HL-60 (cell line): ENCODE measurements around the gene MGAT5.

ENCODE experiments used
- DNase-seq, 2 experiments: peaks; one replicate each; pipeline ENCODE4 v3.0.0-alpha.2; 2010 to 2020; ENCODE audit warnings: low read depth in 1 of 2, low spot score in 1 of 2
- H3K27ac ChIP-seq: fragments of 250-450 bp; sonication (Bioruptor Pico); replicated peaks from 2 replicates; pipeline ENCODE4 v1.5.1; 2020; ENCODE audit warnings: mild to moderate bottlenecking, moderate library complexity
- H3K27me3 ChIP-seq: fragments of 250-450 bp; sonication (Bioruptor Pico); 2 replicates; pipeline ENCODE4 v1.5.1; 2021; ENCODE audit warnings: mild to moderate bottlenecking, moderate library complexity; ENCODE audit not compliant: insufficient read depth, poor library complexity, severe bottlenecking
- H3K4me3 ChIP-seq: replicated peaks from 2 replicates; pipeline ENCODE4 v1.5.1; 2011; ENCODE audit warnings: mild to moderate bottlenecking, control low read depth, low read length; ENCODE audit not compliant: insufficient read depth
- GABPA ChIP-seq: IDR thresholded peaks from 2 replicates; pipeline ENCODE4 v1.6.1; 2012; ENCODE audit warnings: low read depth
- POLR2AphosphoS5 ChIP-seq: IDR thresholded peaks from 2 replicates; pipeline ENCODE4 v1.6.1; 2012; ENCODE audit warnings: low read depth
- SPI1 ChIP-seq: IDR thresholded peaks from 2 replicates; pipeline ENCODE4 v1.6.1; 2012; ENCODE audit warnings: low read depth, mild to moderate bottlenecking, borderline replicate concordance
- TF ChIP-seq, protein P1 (sequence below): IDR thresholded peaks from one replicate; pipeline ENCODE4 v1.5.1; 2011; ENCODE audit warnings: low read length, control low read depth, inconsistent platforms; ENCODE audit not compliant: insufficient read depth
- TF ChIP-seq, protein P2 (sequence below): IDR thresholded peaks from 2 replicates; pipeline ENCODE4 v1.6.1; 2012; ENCODE audit warnings: low read depth; ENCODE audit not compliant: insufficient replicate concordance

MGAT5 gene

DNA sequence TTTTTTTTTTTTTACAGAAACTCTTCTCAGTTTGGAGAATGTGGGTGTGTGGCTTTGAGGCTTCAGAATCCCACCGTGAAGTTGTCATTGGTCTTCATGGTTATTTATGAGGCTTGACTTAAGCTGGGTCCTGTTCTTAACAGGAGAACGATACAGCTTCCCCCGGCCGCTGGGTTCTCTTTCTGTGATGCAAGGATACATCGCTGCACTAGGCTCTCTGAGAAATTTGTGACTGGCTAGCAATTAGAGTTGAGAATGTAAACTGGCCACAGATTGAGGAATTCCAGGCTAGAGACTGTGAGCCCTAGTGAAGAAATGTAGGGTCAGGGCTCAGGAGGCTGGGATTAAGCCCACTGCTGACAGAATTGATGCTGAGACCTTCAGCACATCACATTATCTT is 29.8 kb downstream of the MGAT5 start:
- no peaks in the 10 kb centered on the region for H3K27me3 ChIP-seq
- no peak overlapping the region for H3K27ac ChIP-seq
- no peak for DNase-seq
- TF ChIP-seq, protein P1, sequence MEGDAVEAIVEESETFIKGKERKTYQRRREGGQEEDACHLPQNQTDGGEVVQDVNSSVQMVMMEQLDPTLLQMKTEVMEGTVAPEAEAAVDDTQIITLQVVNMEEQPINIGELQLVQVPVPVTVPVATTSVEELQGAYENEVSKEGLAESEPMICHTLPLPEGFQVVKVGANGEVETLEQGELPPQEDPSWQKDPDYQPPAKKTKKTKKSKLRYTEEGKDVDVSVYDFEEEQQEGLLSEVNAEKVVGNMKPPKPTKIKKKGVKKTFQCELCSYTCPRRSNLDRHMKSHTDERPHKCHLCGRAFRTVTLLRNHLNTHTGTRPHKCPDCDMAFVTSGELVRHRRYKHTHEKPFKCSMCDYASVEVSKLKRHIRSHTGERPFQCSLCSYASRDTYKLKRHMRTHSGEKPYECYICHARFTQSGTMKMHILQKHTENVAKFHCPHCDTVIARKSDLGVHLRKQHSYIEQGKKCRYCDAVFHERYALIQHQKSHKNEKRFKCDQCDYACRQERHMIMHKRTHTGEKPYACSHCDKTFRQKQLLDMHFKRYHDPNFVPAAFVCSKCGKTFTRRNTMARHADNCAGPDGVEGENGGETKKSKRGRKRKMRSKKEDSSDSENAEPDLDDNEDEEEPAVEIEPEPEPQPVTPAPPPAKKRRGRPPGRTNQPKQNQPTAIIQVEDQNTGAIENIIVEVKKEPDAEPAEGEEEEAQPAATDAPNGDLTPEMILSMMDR = no peak
- no peak for TF ChIP-seq GABPA
- no peak for TF ChIP-seq SPI1
- no peak for TF ChIP-seq POLR2AphosphoS5
- TF ChIP-seq, protein P2, sequence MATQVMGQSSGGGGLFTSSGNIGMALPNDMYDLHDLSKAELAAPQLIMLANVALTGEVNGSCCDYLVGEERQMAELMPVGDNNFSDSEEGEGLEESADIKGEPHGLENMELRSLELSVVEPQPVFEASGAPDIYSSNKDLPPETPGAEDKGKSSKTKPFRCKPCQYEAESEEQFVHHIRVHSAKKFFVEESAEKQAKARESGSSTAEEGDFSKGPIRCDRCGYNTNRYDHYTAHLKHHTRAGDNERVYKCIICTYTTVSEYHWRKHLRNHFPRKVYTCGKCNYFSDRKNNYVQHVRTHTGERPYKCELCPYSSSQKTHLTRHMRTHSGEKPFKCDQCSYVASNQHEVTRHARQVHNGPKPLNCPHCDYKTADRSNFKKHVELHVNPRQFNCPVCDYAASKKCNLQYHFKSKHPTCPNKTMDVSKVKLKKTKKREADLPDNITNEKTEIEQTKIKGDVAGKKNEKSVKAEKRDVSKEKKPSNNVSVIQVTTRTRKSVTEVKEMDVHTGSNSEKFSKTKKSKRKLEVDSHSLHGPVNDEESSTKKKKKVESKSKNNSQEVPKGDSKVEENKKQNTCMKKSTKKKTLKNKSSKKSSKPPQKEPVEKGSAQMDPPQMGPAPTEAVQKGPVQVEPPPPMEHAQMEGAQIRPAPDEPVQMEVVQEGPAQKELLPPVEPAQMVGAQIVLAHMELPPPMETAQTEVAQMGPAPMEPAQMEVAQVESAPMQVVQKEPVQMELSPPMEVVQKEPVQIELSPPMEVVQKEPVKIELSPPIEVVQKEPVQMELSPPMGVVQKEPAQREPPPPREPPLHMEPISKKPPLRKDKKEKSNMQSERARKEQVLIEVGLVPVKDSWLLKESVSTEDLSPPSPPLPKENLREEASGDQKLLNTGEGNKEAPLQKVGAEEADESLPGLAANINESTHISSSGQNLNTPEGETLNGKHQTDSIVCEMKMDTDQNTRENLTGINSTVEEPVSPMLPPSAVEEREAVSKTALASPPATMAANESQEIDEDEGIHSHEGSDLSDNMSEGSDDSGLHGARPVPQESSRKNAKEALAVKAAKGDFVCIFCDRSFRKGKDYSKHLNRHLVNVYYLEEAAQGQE = no peak
- no peak overlapping the region for H3K4me3 ChIP-seq

DNA sequence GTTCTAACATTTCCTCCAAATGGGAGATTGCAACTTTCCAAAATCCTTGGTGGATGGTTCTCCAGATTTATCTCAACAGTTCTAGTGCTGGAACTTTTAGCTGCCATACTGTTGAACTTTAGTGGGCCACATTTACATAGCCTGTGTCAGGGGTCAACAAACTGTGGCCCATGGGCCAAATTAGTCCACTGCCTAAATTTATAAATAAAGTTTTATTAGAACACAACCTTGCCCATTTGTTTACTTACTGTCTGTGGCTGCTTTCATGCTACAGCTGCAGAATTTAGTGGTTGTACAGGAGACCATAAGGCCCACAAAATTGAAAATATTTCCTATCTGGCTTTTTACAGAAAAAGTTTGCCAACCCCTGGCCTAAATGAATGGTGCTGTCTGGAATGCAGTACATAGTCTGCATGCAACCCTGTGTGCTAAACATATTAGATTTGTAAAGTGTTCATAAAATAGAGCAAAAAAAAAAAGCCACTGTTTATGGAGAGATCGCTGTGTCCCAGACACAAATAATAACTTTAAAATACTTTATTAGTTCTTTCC is 30.3 kb downstream of the MGAT5 start:
- no peak overlapping the region for H3K27ac ChIP-seq
- H3K4me3 ChIP-seq = no peak overlapping the region
- H3K27me3 ChIP-seq = no peaks in the 10 kb centered on the region
- TF ChIP-seq SPI1 (no peak), GABPA (no peak), POLR2AphosphoS5 (no peak)
- TF ChIP-seq, protein P1 = no peak
- TF ChIP-seq, protein P2 = no peak
- no peak for DNase-seq

DNA sequence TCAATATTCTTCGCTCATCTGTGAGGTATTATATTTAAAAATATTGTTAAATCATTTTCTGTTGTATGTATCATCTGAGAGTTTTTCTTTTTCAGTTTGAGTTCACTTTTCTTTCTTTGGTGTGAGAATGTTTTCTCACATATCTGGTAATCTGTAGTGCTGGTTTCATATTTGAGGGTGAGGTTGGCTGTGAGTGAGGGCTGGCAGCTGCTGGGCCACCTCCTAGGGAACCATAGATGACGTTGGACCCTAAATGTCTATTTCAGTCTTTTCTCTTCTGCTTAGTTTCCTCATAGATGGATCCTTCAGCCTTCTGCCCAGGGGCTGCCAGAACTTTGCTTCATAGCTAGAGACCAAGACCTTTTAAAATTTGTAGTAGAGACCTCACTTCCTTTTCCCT is 33.5 kb downstream of the MGAT5 start:
- no peak for DNase-seq
- TF ChIP-seq POLR2AphosphoS5 (no peak), GABPA (no peak), SPI1 (no peak)
- TF ChIP-seq, protein P1 = no peak
- no peak overlapping the region for H3K27ac ChIP-seq
- H3K27me3 ChIP-seq = no peaks in the 10 kb centered on the region
- no peak overlapping the region for H3K4me3 ChIP-seq

DNA sequence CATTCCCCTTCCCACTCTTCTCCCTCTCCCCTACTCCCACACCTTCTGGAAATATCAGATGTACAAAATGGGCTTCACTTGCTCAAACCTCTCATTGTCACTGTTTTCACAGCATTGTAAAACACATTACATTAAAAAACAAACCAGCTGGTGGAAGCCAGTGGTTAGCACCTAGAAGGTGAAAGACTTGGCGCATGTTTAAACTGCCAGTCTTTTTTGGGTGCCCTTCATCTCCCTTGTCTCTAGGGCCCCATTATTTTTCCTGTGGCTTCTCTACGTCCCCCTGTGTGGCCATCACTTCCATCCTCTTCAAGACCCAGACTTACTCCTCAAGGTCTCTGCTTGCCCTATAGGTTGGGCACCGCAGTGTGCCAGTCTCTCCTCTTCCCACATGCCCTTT is 34.9 kb downstream of the MGAT5 start:
- Histone ChIP-seq H3K27ac (no peak overlapping the region), H3K27me3 (no peaks in the 10 kb centered on the region), H3K4me3 (no peak overlapping the region)
- no peak for DNase-seq
- TF ChIP-seq SPI1 (no peak), GABPA (no peak), POLR2AphosphoS5 (no peak)
- TF ChIP-seq, protein P1 = no peak
- TF ChIP-seq, protein P2 = no peak
